Measurements from ENCODE around the gene DNM3. TPM values are rescaled to one million over a fixed set of nuclear protein-coding genes. Genes with fewer than 3 reads are reported as not detected.
A peak's percentile ranks its signal among the peaks of the same experiment; 100 is the strongest.

The DNM3 gene
- polyA plus RNA-seq, 1 of the 3 experiments (the other 2 are of a cell fraction) = 0.43 TPM

- no peaks in the 10 kb centered on the region for H3K9me2 ChIP-seq
- H3K9me3 ChIP-seq = no peaks in the 10 kb centered on the region
- 76% methylated on average over 6 of the region's 6 CpGs for WGBS (ENCODE audit: low lambda C conversion rate)
- no peaks in the 10 kb centered on the region; the same call in 1 of the 2 replicates for H3K79me2 ChIP-seq (ENCODE audit: insufficient read depth)
- peaks cover 19% of the 10 kb centered on the region for H3F3A ChIP-seq (replicated peaks; ENCODE audit: insufficient read depth)
- no peaks in the 10 kb centered on the region for H4K20me1 ChIP-seq (ENCODE audit: insufficient read depth)
- H3K9ac ChIP-seq = no peak overlapping the region
- ChIA-PET POLR2A (no interaction called here), CTCF (interaction anchor here (0.6 to 3.8 kb wide), 45 partner anchors 8 to 724 kb away, joined by 3 to 42 read pairs (median 4); partner anchors contain the start of gene C1orf105)
- peak overlapping the region in 1 of 2 experiments; percentile 1; a peak in 1 of 4 replicates for H3K4me3 ChIP-seq (ENCODE audit: low read depth in 2 of 2, low read length in 1 of 2)
- H3K4me1 ChIP-seq (ENCODE audit: control insufficient read depth in 1 of 2, insufficient read depth in 2 of 2, low read depth in 1 of 2, low read length in 1 of 2) = peaks cover 8 to 26% of the 10 kb centered on the region in 2 experiments
- DNase-seq = no peak
- peaks cover 0 to 5% of the 10 kb centered on the region in 2 experiments for H3K36me3 ChIP-seq (replicated peaks in 1 of 2; ENCODE audit: control insufficient read depth in 1 of 2, insufficient read depth in 2 of 2, low read length in 1 of 2)
- H3K27ac ChIP-seq (ENCODE audit: low read depth in 2 of 2, low read length in 1 of 2) = peak overlapping the region in 1 of 2 experiments; percentile 85; a peak in 2 of 4 replicates
- H3K27me3 ChIP-seq (ENCODE audit: insufficient read depth) = no peaks in the 10 kb centered on the region
- TF ChIP-seq GABPA (IDR thresholded peaks at IDR 0.05; ENCODE audit: low read depth) (no peak), REST (IDR thresholded peaks at IDR 0.05; ENCODE audit: low read depth, low read length) (no peak), SMC3 (IDR thresholded peaks at IDR 0.05; ENCODE audit: low read depth, low read length) (no peak), TAF1 (IDR thresholded peaks at IDR 0.05; ENCODE audit: borderline replicate concordance, low read depth, low read length) (no peak), POLR2AphosphoS5 (IDR thresholded peaks at IDR 0.05; ENCODE audit: low read depth, low read length) (no peak), RFX5 (IDR thresholded peaks at IDR 0.05; ENCODE audit: low read length) (no peak), CTCF (IDR thresholded peaks at IDR 0.05) (no peak), YY1 (IDR thresholded peaks at IDR 0.05; ENCODE audit: low read depth) (no peak), RAD21 (IDR thresholded peaks at IDR 0.05; ENCODE audit: low read length) (no peak), USF2 (IDR thresholded peaks at IDR 0.05; ENCODE audit: borderline replicate concordance, low read depth, low read length) (no peak), ZBTB33 (IDR thresholded peaks at IDR 0.05; ENCODE audit: borderline replicate concordance, low read depth) (no peak), CHD2 (IDR thresholded peaks at IDR 0.05; ENCODE audit: low read length, partially characterized antibody) (no peak), ELF1 (IDR thresholded peaks at IDR 0.05) (no peak), EZH2phosphoT487 (IDR thresholded peaks at IDR 0.05; ENCODE audit: borderline replicate concordance, low read depth) (no peak), RCOR1 (IDR thresholded peaks at IDR 0.05; ENCODE audit: low read length) (no peak)
- H2AFZ ChIP-seq (ENCODE audit: low read depth) = 0 out of 2 replicates have a peak overlapping the region, but pooled peaks have one; percentile 19
- H3K4me2 ChIP-seq = no peak overlapping the region
Observed at GRCh38 chr1:172399756-172400721, 558.7 kb downstream of the DNM3 start.
